Fibroblast of the aortic adventitia (primary cell): Measurements from ENCODE around the gene EFHD2. TPM values are rescaled to one million over a fixed set of nuclear protein-coding genes. Genes with fewer than 3 reads are reported as not detected.
"Not testable (repeated sequence)": the region's sequence is repeated elsewhere in the genome, so short reads cannot be mapped to it uniquely, and the experiment has no call there.

ENCODE experiments used
- DNase-seq: peaks from one replicate; pipeline ENCODE4 v3.0.0-alpha.2; 2010; ENCODE audit warnings: low read depth
- H3K4me3 ChIP-seq: 2 replicates; pipeline ENCODE4 v1.5.1; 2011; ENCODE audit warnings: low read depth, mild to moderate bottlenecking, control low read depth, low read length, moderate library complexity
- total RNA-seq: library from RNA; depleted of rRNA; stranded (reverse); fragments of >200 nt; gene quantifications from 2 replicates; pipeline ENCODE4 v1.2.3, GENCODE V29; 2012; ENCODE audit warnings: low replicate concordance
- TF ChIP-seq, protein P1 (sequence below): IDR thresholded peaks from 2 replicates; pipeline ENCODE4 v1.5.1; 2011; ENCODE audit warnings: mild to moderate bottlenecking, low read length, control low read depth, inconsistent platforms; ENCODE audit not compliant: insufficient read depth

Gene EFHD2
- total RNA-seq, 1 donor = 28.1 TPM

DNA sequence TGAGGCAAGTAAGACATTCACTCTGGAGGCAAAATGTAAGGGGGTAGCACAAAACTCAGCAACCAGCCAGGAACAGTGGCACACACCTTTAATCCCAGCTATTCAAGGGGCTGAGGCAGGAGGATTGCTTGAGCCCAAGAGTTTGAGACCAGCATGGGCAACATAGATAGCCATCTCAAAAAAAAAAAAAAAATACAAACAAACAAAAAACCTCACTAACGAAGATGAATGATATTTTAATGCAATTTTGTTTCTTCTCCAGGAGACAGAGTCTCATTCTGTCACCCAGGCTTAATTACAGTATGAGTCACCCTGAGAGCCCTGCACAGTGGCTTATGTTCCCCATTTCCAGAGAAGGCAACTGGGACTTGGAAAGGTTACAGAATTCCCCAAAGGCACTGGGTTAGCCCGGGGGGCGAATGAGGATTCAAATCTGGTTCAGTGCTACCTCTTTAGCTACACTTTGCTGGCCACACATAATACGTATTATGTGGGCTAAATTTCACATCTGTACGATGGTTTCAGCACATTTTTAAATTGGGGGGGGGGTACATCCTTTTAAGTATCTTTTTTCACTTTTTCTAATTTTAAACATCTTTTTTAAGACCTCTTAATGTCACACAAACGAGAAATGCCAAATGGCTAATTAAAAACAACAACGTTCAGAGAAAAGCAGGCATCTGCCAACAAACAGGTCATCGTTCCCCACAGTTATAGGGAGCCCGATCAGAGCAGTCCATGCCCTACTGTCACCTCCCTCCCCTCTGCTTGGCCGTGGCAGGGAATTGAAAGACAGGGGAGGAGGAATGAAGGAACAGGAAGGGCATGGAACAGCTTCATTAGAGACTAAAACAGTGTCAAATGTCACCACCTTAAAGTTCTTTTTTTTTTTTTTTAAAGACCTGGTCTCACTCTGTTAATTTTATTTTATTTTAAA, 50.4 kb downstream of the EFHD2 start:
- TF ChIP-seq, protein P1, sequence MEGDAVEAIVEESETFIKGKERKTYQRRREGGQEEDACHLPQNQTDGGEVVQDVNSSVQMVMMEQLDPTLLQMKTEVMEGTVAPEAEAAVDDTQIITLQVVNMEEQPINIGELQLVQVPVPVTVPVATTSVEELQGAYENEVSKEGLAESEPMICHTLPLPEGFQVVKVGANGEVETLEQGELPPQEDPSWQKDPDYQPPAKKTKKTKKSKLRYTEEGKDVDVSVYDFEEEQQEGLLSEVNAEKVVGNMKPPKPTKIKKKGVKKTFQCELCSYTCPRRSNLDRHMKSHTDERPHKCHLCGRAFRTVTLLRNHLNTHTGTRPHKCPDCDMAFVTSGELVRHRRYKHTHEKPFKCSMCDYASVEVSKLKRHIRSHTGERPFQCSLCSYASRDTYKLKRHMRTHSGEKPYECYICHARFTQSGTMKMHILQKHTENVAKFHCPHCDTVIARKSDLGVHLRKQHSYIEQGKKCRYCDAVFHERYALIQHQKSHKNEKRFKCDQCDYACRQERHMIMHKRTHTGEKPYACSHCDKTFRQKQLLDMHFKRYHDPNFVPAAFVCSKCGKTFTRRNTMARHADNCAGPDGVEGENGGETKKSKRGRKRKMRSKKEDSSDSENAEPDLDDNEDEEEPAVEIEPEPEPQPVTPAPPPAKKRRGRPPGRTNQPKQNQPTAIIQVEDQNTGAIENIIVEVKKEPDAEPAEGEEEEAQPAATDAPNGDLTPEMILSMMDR = no peak
- DNase-seq = no peak

DNA sequence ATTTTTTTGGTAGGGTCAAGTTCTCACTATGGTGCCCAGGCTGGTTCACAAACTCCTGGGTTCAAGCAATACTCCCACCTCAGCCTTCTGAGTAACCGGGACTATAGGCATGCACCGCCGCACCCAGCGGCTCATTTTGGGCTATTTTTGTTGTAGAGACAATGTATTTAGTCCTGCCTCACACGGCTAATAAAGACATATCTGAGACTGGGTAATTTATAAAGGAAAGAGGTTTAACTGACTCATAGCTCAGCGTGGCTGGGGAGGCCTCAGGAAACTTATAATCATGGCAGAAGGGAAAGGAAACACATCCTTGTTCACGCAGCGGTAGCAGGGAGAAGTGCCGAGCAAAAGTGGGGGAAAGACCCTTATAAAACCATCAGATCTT, 51.0 kb downstream of the EFHD2 start:
- no peak overlapping the region for H3K4me3 ChIP-seq
- DNase-seq = no peak
- TF ChIP-seq, protein P1 = no peak

More for the DNA sequence above, 50.4 kb downstream of the EFHD2 start:
- H3K4me3 ChIP-seq = no peak overlapping the region

DNA sequence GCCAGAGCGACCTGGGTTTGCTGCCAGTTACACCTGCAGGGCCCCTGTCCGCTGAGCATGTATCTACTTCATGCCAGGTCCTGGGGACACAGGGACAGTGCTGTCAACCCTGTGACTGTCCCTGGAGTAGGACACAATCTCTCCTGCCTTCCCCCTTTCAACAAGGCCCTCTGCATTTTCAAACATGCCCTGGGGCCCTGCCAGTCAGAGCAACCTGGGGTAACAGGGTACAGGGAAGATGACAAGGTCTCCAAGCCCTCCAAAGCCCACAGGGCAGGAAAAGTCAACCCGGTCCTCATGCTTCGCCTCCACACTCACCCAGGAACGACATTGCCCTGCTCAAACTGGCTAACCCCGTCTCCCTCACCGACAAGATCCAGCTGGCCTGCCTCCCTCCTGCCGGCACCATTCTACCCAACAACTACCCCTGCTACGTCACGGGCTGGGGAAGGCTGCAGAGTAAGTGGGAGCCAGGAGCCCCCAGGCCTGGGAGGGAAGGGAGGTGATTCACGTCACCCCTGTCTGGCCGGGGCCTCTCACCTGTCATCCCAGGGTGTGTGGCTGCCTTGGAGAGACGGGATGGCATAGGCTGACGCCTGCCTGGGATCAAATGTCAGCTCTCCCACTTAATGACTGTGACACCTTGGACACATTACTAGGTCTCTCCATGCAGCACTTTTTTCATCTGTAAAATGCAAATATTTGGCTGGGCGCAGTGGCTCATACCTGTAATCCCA, 53.5 kb downstream of the EFHD2 start:
- DNase-seq, H3K4me3 ChIP-seq: not testable (repeated sequence)

DNA sequence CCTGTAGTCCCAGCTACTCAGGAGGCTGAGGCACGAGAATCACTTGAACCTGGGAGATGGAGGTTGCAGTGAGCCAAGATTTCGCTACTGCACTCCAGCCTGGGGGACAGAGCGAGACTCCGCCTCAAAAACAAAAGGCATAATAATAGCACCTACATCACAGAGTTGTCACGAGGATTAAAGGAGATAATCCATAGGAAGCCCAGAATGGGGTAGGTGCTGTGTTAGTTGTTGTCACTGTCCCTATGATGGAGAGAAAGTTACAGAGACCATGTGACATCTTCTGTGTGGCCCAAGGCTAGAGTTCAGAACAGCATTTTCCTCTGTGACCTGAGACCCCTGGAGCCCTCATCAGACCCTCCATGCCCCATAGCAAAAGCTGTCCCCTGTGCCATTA, 54.2 kb downstream of the EFHD2 start:
- DNase-seq, H3K4me3 ChIP-seq: not testable (repeated sequence)

DNA sequence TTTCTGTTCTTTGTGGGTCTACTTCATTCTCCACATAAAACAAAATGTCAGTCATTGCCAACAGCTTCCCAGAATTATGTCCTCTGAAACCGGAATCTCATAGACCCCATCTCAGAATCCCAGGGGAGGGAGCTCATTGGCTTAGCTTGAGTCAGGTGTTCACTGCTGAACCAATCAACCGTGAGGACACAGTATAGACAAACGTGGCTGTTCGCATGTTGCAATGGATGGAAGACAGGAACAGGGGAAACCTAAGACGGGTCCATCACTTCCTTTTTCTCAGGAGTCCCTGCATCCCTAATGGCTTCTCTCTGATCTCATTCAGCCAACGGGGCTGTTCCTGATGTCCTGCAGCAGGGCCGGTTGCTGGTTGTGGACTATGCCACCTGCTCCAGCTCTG, 56.0 kb downstream of the EFHD2 start:
- H3K4me3 ChIP-seq = no peak overlapping the region

DNA sequence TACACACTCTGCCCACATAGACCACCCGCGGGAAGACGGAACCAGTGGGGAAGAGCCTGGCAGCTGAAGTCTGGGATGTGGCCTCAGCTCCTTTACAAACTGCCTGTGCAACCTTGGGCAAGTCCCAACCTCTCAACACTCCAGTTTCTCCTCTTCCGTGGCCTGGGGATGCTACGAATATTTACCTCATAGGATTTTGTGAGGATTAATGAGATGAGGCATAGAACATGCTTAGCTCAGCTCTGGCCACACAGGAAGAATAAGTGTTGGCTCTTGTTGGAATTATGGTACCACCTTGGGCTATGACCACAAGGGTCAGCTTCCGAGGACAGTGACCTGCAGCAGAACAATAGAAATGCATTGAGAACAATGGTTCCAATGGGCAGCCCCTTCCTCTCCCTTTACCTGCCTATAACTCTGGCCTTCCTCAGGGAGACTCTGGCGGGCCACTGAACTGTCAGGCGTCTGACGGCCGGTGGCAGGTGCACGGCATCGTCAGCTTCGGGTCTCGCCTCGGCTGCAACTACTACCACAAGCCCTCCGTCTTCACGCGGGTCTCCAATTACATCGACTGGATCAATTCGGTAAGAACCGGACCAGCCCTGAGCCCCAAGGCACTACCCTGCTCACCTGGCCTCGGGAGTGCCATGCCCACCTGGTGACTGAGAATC, 57.4 kb downstream of the EFHD2 start:
- not testable (repeated sequence) for DNase-seq, H3K4me3 ChIP-seq

More for the DNA sequence above, 56.0 kb downstream of the EFHD2 start:
- TF ChIP-seq, protein P1 = no peak
- DNase-seq = no peak

DNA sequence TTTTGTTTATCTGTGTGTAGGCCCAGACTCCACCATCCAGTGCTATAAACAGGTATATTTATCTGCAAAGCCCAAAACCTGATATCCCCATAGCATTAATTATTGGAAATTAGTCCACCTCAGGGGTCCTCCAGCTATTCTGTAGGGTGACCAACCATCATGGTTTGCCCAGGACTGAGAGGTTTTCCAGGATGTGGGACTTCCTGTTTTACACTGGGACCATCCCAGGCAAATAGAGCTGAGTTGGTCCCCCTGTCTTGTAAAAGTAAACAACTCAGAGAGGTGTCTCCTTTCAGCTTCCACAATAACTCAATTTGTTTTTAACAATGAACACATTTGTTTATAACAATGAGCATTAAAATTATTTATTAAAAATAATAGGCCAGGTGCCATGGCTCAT, 58.5 kb downstream of the EFHD2 start:
- TF ChIP-seq, protein P1 = no peak
- no peak for DNase-seq
- no peak overlapping the region for H3K4me3 ChIP-seq

DNA sequence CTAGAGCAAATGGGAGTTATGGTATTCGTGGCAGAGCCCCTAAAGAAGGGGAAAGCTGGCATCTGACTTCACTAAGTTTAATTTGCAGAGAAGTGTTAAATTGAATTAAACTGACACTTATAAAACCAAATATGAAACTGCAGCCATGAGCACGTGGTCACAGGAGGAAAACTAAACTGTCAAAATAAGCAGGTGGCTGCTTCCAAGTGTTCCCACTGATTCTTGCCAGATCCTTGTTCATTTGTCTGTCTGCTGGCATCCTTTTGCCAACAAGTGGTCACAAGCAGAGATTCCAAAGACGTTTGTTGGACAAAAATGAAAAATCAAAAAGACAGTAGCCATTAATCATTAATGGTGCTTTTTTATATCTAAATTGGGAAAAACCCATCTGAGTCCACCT, 59.7 kb downstream of the EFHD2 start:
- DNase-seq = no peak
- H3K4me3 ChIP-seq = no peak overlapping the region
- TF ChIP-seq, protein P1 = no peak

DNA sequence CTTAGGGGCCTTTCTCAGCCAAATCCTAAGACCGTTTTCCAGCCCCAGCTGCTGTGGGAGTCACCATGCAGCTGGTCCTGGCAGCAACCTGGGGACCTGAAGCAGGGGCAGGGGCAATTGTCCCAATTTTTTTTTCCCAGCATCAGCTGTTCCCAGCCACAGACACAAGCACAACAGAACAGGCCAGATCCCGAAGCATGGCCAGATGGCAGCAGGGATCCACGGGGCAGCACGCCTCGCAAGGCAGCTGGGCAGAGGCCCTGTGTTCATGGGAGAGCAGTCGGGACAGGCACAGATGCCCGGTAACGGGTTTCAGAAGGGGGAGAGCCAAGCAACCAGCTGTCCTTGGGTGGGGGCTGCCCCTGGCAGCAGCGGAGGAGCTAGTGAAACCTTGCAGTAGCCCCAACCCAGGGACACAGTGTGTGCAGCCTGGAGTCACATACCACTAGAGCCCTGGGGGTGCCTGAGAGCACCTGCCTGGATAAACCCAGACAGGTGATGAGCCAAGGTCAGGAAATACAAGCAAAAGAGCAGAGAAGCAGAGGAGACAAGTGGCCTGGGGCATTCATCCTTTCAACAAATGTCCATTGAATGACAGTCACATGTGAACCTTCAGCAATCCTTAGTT, 60.2 kb downstream of the EFHD2 start:
- not testable (repeated sequence) for H3K4me3 ChIP-seq, DNase-seq

DNA sequence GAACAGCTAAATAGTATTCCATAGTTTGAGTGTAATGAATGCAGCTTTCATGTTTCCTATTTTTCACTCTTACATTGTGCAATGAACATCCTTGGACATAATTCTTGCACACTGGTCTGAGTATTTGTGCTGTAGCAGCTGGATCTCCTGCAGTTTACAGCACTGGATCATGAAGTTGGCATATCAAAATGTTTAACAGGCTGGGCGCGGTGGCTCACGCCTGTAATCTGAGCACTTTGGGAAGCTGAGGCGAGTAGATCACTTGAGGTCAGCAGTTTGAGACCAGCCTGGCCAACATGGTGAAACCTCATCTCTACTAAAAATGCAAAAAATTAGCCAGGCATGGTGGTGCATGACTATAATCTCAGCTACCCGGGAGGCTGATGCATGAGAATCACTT, 61.4 kb downstream of the EFHD2 start:
- DNase-seq, H3K4me3 ChIP-seq: not testable (repeated sequence)

DNA sequence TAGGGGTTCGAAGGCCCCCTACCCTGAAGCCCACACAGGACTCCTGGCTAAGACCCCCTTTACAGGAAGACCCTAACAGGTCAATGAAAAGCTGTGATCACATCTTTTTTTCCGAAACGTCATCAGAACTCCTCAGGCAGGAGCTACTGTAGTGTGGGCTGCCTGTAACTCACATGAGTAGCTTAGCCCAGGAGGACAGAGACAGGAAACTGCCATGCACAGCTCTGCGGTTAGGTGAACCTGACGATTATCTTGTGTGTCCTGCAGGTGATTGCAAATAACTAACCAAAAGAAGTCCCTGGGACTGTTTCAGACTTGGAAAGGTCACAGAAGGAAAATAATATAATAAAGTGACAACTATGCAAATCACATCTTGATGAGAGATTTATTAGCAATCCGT, 62.0 kb downstream of the EFHD2 start:
- DNase-seq, H3K4me3 ChIP-seq: not testable (repeated sequence)
